ENCODE data around the gene PKD2L1.
"Not testable (repeated sequence)": the region's sequence is repeated elsewhere in the genome, so short reads cannot be mapped to it uniquely, and the experiment has no call there.

The PKD2L1 gene

DNA sequence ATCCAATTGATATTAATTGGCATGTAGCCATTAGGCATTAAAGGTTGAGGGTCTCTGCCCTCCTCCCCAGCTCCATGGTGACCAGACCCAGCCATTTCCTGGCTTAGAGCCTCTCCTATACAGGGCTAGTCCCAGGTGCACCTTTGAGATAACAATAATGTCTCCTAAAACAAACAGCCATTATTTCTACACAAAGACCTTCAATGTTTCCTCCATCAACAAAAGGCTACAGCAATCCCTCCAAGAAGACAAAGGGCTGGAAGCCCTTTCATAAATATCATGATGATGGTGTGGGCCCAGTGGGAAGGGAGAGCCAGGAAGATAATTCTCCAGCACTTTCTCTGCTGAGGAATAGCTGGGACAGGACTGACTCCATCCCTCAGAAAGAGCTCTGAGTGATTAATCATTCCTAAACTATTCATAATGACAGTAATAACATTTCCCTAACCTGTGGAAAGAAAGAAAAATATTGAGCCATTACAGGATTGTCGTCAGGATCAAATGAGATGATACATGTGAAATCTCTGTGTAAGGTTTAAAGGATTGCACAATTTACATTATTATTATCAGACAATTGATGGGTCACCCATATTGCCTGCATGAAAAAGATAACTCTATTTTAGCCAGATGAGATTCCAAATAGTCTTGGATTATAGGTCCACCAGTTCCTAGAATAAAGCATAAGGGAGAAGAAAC, 10.2 kb downstream of the PKD2L1 start:
- H3K36me3 ChIP-seq (ENCODE audit: insufficient read depth, low read depth, low read length): no peaks in the 10 kb centered on the region
- H3K4me1 ChIP-seq (ENCODE audit: insufficient read depth, low read length): no peaks in the 10 kb centered on the region
- no peak overlapping the region for H3K4me3 ChIP-seq (ENCODE audit: low read length)
- H3K9me3 ChIP-seq (ENCODE audit: insufficient read depth, low read depth, low read length): no peaks in the 10 kb centered on the region
- H3K9ac ChIP-seq (ENCODE audit: low read depth, low read length): no peak overlapping the region
- peaks cover 21% of the 10 kb centered on the region for H3K27me3 ChIP-seq (ENCODE audit: insufficient read depth, low read length)
- no peak overlapping the region for H3K27ac ChIP-seq (ENCODE audit: low read length)

DNA sequence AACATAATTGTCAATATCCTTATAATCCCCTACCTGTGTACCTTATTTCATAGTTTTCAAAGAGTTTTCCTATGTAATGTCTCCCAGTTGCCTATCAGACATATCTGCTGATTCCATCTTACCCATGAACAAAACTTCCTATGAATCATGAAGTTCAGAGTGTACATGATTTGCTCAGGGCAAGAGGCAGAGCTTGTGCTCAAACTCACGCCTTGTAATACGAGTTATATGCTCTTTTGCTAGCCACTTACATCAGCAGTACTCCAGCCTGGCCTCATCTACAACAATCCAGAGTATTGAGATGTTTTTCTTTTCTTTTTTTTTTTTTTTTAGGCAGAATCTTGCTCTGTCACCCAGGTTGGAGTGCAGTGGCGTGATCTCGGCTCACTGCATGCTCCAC, 11.8 kb downstream of the PKD2L1 start:
- no peaks in the 10 kb centered on the region for H3K36me3 ChIP-seq (ENCODE audit: insufficient read depth, low read depth, low read length)
- no peak overlapping the region for H3K27ac ChIP-seq (ENCODE audit: low read length)
- H3K9ac ChIP-seq (ENCODE audit: low read depth, low read length): no peak overlapping the region
- H3K4me1 ChIP-seq (ENCODE audit: insufficient read depth, low read length): no peaks in the 10 kb centered on the region
- H3K9me3 ChIP-seq (ENCODE audit: insufficient read depth, low read depth, low read length): no peaks in the 10 kb centered on the region
- no peak overlapping the region for H3K4me3 ChIP-seq (ENCODE audit: low read length)
- peaks cover 14% of the 10 kb centered on the region for H3K27me3 ChIP-seq (ENCODE audit: insufficient read depth, low read length)

DNA sequence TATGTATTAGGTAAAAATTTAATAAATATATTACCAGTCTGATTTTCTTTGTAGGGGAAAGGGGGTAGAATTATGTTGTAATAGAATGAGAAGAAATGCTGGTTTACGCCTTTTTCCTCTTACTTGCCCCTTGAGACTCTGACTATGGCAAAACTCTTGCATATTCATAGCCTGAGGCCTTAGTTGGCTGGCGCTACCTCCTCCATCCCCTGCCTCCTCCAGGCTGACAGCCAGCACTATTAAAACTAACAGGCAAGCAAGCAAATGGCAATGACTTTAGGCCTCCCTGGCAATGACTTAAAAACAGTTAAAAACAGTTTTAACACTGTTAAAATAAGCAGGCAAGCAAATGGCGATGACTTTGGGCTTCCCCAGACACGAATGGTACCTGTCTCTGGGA, 14.4 kb downstream of the PKD2L1 start:
- Histone ChIP-seq H3K27ac (ENCODE audit: low read length) (no peak overlapping the region), H3K9ac (ENCODE audit: low read depth, low read length) (no peak overlapping the region), H3K27me3 (ENCODE audit: insufficient read depth, low read length) (peaks cover 35% of the 10 kb centered on the region), H3K9me3 (ENCODE audit: insufficient read depth, low read depth, low read length) (no peaks in the 10 kb centered on the region), H3K4me1 (ENCODE audit: insufficient read depth, low read length) (no peaks in the 10 kb centered on the region), H3K4me3 (ENCODE audit: low read length) (no peak overlapping the region), H3K36me3 (ENCODE audit: insufficient read depth, low read depth, low read length) (no peaks in the 10 kb centered on the region)

DNA sequence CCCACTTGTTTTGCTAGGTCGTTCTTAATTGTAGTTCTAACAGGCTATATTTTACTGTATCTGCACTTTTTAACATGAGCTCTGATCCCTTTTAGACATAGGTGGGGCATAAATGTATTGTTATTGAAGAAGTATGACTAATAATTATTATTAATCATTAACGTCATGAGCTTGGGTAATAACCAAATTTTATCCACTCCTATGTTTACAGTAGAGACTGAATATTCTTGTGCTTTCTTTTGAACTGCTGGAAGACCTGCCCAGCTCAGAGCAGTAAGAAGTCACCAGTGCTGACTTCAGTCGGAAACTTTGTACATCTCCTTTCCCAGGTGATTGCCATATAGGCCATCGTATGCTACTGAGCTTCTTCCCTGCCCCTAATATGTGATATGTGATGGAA, 18.7 kb downstream of the PKD2L1 start:
- Histone ChIP-seq H3K27ac (ENCODE audit: low read length) (no peak overlapping the region), H3K9me3 (ENCODE audit: insufficient read depth, low read depth, low read length) (no peaks in the 10 kb centered on the region), H3K9ac (ENCODE audit: low read depth, low read length) (no peak overlapping the region), H3K27me3 (ENCODE audit: insufficient read depth, low read length) (peaks cover 27% of the 10 kb centered on the region), H3K4me1 (ENCODE audit: insufficient read depth, low read length) (no peaks in the 10 kb centered on the region), H3K36me3 (ENCODE audit: insufficient read depth, low read depth, low read length) (no peaks in the 10 kb centered on the region), H3K4me3 (ENCODE audit: low read length) (no peak overlapping the region)

DNA sequence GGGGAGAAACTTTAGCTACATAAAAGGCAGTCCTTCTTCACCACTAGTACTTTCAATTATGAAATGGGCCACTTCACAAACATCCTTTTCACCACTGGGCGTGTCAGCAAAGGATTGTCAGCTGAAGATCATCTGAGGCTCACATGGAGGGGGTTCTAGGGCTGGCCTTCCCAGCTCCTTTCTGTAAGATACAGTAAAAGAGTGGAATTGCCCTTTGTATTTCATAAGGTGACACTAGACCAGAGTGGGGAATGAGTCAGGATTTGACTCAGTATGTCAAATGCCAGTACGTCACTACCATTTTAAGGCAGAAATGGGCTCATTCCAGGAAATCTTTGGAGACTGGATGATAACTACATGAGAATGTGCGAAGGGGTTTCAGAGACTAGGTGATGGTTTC, 22.3 kb downstream of the PKD2L1 start:
- peaks cover 22% of the 10 kb centered on the region for H3K27me3 ChIP-seq (ENCODE audit: insufficient read depth, low read length)
- H3K9me3 ChIP-seq (ENCODE audit: insufficient read depth, low read depth, low read length): no peaks in the 10 kb centered on the region
- H3K27ac ChIP-seq (ENCODE audit: low read length): no peak overlapping the region
- H3K4me1 ChIP-seq (ENCODE audit: insufficient read depth, low read length): no peaks in the 10 kb centered on the region
- H3K36me3 ChIP-seq (ENCODE audit: insufficient read depth, low read depth, low read length): no peaks in the 10 kb centered on the region
- no peak overlapping the region for H3K4me3 ChIP-seq (ENCODE audit: low read length)
- no peak overlapping the region for H3K9ac ChIP-seq (ENCODE audit: low read depth, low read length)

DNA sequence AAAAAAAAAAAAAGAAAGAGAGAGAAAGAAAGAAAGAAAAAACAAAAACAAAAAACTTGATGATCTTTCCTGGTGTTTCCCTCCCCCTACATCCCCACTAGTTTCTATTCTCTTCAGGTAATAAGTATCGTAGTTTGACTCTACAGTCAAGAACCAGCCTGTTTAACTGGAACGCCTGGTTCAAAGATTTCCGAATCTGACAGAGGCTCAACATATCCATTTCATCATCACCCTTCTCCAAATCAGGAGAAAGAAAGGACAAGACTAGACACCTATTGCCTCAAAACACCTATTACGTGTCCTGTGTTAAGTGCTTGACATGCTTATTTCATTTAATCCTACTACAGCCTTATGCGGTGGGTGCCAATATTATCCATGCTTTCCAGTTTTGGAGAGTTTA, 23.2 kb downstream of the PKD2L1 start:
- Histone ChIP-seq H3K36me3 (ENCODE audit: insufficient read depth, low read depth, low read length) (no peaks in the 10 kb centered on the region), H3K4me3 (ENCODE audit: low read length) (no peak overlapping the region), H3K9ac (ENCODE audit: low read depth, low read length) (no peak overlapping the region), H3K27ac (ENCODE audit: low read length) (no peak overlapping the region), H3K4me1 (ENCODE audit: insufficient read depth, low read length) (peaks cover 3% of the 10 kb centered on the region; the same call in 1 of the 2 replicates), H3K27me3 (ENCODE audit: insufficient read depth, low read length) (peaks cover 13% of the 10 kb centered on the region), H3K9me3 (ENCODE audit: insufficient read depth, low read depth, low read length) (no peaks in the 10 kb centered on the region)

DNA sequence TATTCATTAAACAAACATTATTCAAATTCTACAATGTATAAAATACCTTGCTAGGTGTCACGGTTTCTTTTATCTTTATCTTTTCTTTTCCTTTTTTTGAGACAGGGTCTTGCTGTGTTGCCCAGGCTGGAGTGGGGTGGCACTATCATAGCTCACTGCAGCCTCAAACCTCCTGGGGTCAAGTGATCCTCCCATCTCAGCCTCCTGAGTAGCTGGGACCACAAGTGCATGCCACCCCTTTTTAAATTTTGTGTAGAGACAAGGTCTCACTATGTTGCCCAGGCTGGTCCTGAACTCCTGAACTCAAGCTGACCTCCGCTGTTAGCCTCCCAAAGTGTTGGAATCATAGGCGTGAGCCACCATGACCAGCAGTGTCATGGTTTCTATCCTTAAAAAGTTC, 25.6 kb downstream of the PKD2L1 start:
- Histone ChIP-seq H3K36me3 (ENCODE audit: insufficient read depth, low read depth, low read length) (no peaks in the 10 kb centered on the region), H3K9ac (ENCODE audit: low read depth, low read length) (no peak overlapping the region), H3K27ac (ENCODE audit: low read length) (no peak overlapping the region), H3K27me3 (ENCODE audit: insufficient read depth, low read length) (peaks cover 5% of the 10 kb centered on the region; the same call in 1 of the 2 replicates), H3K9me3 (ENCODE audit: insufficient read depth, low read depth, low read length) (no peaks in the 10 kb centered on the region), H3K4me3 (ENCODE audit: low read length) (no peak overlapping the region), H3K4me1 (ENCODE audit: insufficient read depth, low read length) (peaks cover 12% of the 10 kb centered on the region; the same call in 1 of the 2 replicates)

DNA sequence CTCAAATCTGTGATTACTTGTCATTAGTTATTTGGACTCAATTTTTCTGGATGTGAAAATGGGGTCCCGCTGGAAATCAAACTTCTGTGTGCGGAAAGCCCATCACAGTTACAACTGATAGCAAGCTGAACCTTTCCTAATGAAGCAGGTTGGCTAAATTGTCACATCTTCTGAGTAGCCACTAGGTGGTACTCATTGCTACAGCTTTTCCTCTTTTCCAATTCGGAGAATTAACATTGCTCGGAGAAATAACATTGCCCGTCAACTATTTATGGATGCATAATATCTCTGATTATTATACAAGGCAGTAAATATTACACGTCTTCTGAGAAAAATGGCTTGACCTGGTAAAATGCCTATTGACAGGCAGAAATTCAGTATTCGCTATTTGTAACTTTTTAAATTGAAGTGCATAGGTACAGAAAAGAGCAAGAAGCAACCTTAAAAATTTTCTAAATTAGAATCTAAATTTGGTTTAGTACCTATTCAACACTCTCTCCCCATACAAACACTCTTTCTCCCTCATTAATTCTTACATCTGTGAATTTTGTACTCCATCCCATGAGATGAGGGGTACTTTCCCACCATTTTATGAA, 26.2 kb downstream of the PKD2L1 start:
- Histone ChIP-seq H3K27me3 (ENCODE audit: insufficient read depth, low read length) (peaks cover 5% of the 10 kb centered on the region; the same call in 1 of the 2 replicates), H3K9ac (ENCODE audit: low read depth, low read length) (no peak overlapping the region), H3K36me3 (ENCODE audit: insufficient read depth, low read depth, low read length) (no peaks in the 10 kb centered on the region), H3K4me3 (ENCODE audit: low read length) (no peak overlapping the region), H3K27ac (ENCODE audit: low read length) (no peak overlapping the region), H3K9me3 (ENCODE audit: insufficient read depth, low read depth, low read length) (no peaks in the 10 kb centered on the region), H3K4me1 (ENCODE audit: insufficient read depth, low read length) (peaks cover 12% of the 10 kb centered on the region; the same call in 1 of the 2 replicates)

DNA sequence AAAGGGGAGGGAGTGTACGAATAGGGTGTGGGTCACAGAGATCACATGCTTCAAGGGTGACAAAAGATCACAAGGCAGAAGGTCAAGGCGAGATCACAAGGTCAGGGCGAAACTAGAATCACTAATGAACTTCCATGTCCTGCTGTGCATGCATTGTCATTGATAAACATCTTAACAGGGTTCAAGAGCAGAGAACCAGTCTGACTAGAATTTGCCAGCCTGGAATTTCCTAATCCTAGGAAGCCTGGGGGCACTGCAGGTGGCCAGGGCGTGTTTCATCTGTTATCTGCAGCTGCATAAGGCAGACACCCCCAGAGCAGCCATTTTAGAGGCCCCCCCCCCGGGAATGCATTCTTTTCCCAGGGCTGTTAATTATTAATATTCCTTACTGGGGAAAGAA, 28.9 kb downstream of the PKD2L1 start:
- H3K27ac ChIP-seq (ENCODE audit: low read length); H3K36me3 ChIP-seq (ENCODE audit: insufficient read depth, low read depth, low read length); H3K9me3 ChIP-seq (ENCODE audit: insufficient read depth, low read depth, low read length); H3K27me3 ChIP-seq (ENCODE audit: insufficient read depth, low read length); H3K4me3 ChIP-seq (ENCODE audit: low read length); H3K9ac ChIP-seq (ENCODE audit: low read depth, low read length): not testable (repeated sequence)
- H3K4me1 ChIP-seq (ENCODE audit: insufficient read depth, low read length): peaks cover 12% of the 10 kb centered on the region; the same call in 1 of the 2 replicates

DNA sequence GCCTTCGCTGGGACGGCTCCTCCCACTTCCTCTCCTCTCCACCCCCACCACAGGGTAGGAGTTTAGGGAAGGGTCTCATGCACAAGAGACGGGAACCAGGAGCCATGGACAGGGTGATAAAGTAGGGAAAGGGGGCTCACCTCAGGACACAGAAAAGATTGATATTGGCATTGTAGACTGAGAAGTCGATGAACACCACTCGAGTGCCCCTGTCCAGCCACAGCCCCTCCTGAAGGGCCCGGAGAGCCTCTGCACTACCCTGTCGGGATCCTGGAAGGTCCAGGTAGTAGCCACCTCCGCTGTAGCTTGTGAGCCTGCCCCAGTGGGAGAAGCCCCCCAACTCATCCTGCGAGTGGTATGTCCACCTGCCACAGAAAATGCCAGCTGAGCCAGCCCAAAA, 32.8 kb downstream of the PKD2L1 start:
- Histone ChIP-seq H3K27me3 (ENCODE audit: insufficient read depth, low read length) (no peaks in the 10 kb centered on the region; the same call in 1 of the 2 replicates), H3K4me3 (ENCODE audit: low read length) (no peak overlapping the region), H3K27ac (ENCODE audit: low read length) (no peak overlapping the region), H3K36me3 (ENCODE audit: insufficient read depth, low read depth, low read length) (no peaks in the 10 kb centered on the region), H3K4me1 (ENCODE audit: insufficient read depth, low read length) (peaks cover 12% of the 10 kb centered on the region; the same call in 1 of the 2 replicates), H3K9ac (ENCODE audit: low read depth, low read length) (no peak overlapping the region), H3K9me3 (ENCODE audit: insufficient read depth, low read depth, low read length) (no peaks in the 10 kb centered on the region)

DNA sequence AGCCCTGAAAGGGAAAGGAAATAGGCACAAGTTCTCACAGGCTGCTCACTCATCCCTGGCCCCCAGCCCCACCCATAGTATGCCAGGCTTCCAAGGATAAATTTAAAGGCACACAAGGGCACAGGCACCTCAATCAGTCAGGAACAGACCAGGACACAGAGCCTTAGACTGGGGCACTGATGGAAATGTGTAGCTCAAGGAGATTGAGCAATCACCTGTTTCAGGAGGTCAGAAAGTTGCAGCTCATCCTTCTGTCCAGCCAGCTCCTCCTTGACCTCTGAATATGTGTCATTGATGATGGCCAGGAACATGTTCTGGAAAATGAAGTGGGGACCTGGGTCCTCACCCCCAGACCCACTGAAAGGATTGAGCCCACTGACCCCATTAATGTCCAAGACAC, 37.0 kb downstream of the PKD2L1 start:
- H3K9me3 ChIP-seq (ENCODE audit: insufficient read depth, low read depth, low read length): no peaks in the 10 kb centered on the region
- H3K27ac ChIP-seq (ENCODE audit: low read length): no peak overlapping the region
- no peak overlapping the region for H3K9ac ChIP-seq (ENCODE audit: low read depth, low read length)
- H3K27me3 ChIP-seq (ENCODE audit: insufficient read depth, low read length): no peaks in the 10 kb centered on the region; the same call in 1 of the 2 replicates
- no peaks in the 10 kb centered on the region for H3K36me3 ChIP-seq (ENCODE audit: insufficient read depth, low read depth, low read length)
- no peak overlapping the region for H3K4me3 ChIP-seq (ENCODE audit: low read length)
- H3K4me1 ChIP-seq (ENCODE audit: insufficient read depth, low read length): no peaks in the 10 kb centered on the region

DNA sequence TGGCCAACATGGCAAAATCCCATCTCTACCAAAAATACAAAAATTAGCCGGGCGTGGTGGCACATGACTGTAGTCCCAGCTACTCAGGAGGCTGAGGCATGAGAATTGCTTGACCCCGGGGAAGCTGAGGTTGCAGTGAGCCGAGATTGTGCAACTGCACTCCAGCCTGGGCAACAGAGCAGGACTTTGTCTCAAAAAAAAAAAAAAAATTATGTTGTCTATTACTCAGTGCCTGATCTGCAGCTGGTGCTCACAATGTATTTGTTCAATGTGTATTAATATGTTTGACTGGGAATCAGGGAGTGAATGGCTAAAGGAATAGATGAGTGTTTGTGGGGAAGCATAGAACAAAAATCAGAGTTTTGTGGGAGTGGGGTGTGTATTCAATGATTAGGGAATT, 37.7 kb downstream of the PKD2L1 start:
- H3K36me3 ChIP-seq (ENCODE audit: insufficient read depth, low read depth, low read length); H3K27ac ChIP-seq (ENCODE audit: low read length); H3K9me3 ChIP-seq (ENCODE audit: insufficient read depth, low read depth, low read length); H3K4me1 ChIP-seq (ENCODE audit: insufficient read depth, low read length); H3K4me3 ChIP-seq (ENCODE audit: low read length); H3K27me3 ChIP-seq (ENCODE audit: insufficient read depth, low read length); H3K9ac ChIP-seq (ENCODE audit: low read depth, low read length): not testable (repeated sequence)

Data from iPS-20b (cell line).